Measurements from ENCODE around the gene SPRY2. TPM values are rescaled to one million over a fixed set of nuclear protein-coding genes. Genes with fewer than 3 reads are reported as not detected.

Gene SPRY2
- total and polyA plus RNA-seq, 2 of the 4 experiments (the other 2 are of a cell fraction): 21.1 to 47.9 TPM

GRCh38 chr13:80371840-80372509 is 31.0 kb upstream of the SPRY2 start:
- CTCF ChIA-PET: no interaction called here
- WGBS, 2 experiments (ENCODE audit: extremely low coverage in 2 of 2, insufficient read length in 1 of 2): no CpG with 5 or more reads among the region's 6 CpGs
- Histone ChIP-seq H3K9me1 (ENCODE audit: insufficient read depth, low read length) (no peaks in the 10 kb centered on the region), H2AK5ac (ENCODE audit: low read depth, low read length) (no peak overlapping the region), H3K4me1 (ENCODE audit: control insufficient read depth, insufficient read depth, low read length) (no peaks in the 10 kb centered on the region), H2BK20ac (ENCODE audit: low read depth, low read length) (no peak overlapping the region), H3K56ac (ENCODE audit: extremely low read depth, insufficient read depth, low read length) (no peak overlapping the region), H2AK9ac (replicated peaks; ENCODE audit: low read depth, low read length, poor library complexity) (no peak overlapping the region), H3K4me2 (ENCODE audit: low read depth, low read length) (no peak overlapping the region), H2AFZ (replicated peaks; ENCODE audit: low read length, poor library complexity) (no peak overlapping the region), H2BK15ac (ENCODE audit: low read depth, low read length) (no peak overlapping the region), H4K20me1 (ENCODE audit: insufficient read depth, low read length) (no peaks in the 10 kb centered on the region), H3K9me3 (ENCODE audit: control insufficient read depth, insufficient read depth, low read length) (no peaks in the 10 kb centered on the region), H3K9ac (ENCODE audit: low read depth, low read length) (no peak overlapping the region), H3K23ac (ENCODE audit: low read depth, low read length) (no peak overlapping the region), H3K27me3 (ENCODE audit: control insufficient read depth, insufficient read depth, low read length) (no peaks in the 10 kb centered on the region), H3K14ac (replicated peaks; ENCODE audit: low read depth, low read length) (no peak overlapping the region), H3K36me3 (ENCODE audit: control insufficient read depth, insufficient read depth, low read length) (no peaks in the 10 kb centered on the region), H4K5ac (ENCODE audit: low read depth, low read length) (no peak overlapping the region), H2BK120ac (ENCODE audit: low read depth, low read length) (no peak overlapping the region), H3K79me1 (ENCODE audit: low read depth in 1 of 2, low read length in 2 of 2) (no peaks in the 10 kb centered on the region), H3K4me3 (ENCODE audit: insufficient read depth, low read depth, low read length) (no peak overlapping the region), H2BK5ac (ENCODE audit: low read depth, low read length, poor library complexity, severe bottlenecking) (no peak overlapping the region), H3K18ac (ENCODE audit: low read depth, low read length) (no peak overlapping the region), H3K27ac (ENCODE audit: insufficient read depth, low read length) (no peak overlapping the region), H4K91ac (ENCODE audit: insufficient read depth, low read depth, low read length) (no peak overlapping the region), H3K4ac (ENCODE audit: low read depth, low read length) (no peak overlapping the region), H4K8ac (ENCODE audit: low read depth in 2 of 2, low read length in 2 of 2) (no peak overlapping the region)
- dilution Hi-C loops (cut with HindIII; ENCODE audit: low sequenced_read_pairs, unreplicated experiment): no loop called here
- in situ Hi-C loops (cut with MboI; ENCODE audit: low sequenced_read_pairs): loop anchor here (25.0 kb wide), 1 partner anchor 810 kb away; no protein-coding TSS in a partner anchor
- BruUV-seq (replicated peaks): no TSS peak
- intact Hi-C loops (cut with micrococcal nuclease): no loop called here
- TF ChIP-seq FOS (IDR thresholded peaks at IDR 0.05; ENCODE audit: low read depth, low read length) (no peak), MAZ (IDR thresholded peaks at IDR 0.05; ENCODE audit: borderline replicate concordance, low read depth, low read length) (no peak), NFE2L2 (IDR thresholded peaks at IDR 0.05; ENCODE audit: low read depth, low read length) (no peak), CHD1 (IDR thresholded peaks at IDR 0.05; ENCODE audit: low read depth, low read length) (no peak), RCOR1 (IDR thresholded peaks at IDR 0.05; ENCODE audit: insufficient replicate concordance, low read length) (no peak), POLR2A (IDR thresholded peaks at IDR 0.05; ENCODE audit: low read depth, low read length) (no peak), RFX5 (IDR thresholded peaks at IDR 0.05; ENCODE audit: low read depth, low read length) (no peak)
- DNase-seq: no peak
- no peak for ATAC-seq (ENCODE audit: low read depth)
- POLR2A ChIA-PET (ENCODE audit: unreplicated experiment): no interaction called here
